ENCODE measurements around the gene AIF1. TPM values are rescaled to one million over a fixed set of nuclear protein-coding genes. Genes with fewer than 3 reads are reported as not detected.
A peak's percentile ranks its signal among the peaks of the same experiment; 100 is the strongest.

Gene AIF1
- total RNA-seq, 1 donor from 2014 or later = 109 TPM

DNA sequence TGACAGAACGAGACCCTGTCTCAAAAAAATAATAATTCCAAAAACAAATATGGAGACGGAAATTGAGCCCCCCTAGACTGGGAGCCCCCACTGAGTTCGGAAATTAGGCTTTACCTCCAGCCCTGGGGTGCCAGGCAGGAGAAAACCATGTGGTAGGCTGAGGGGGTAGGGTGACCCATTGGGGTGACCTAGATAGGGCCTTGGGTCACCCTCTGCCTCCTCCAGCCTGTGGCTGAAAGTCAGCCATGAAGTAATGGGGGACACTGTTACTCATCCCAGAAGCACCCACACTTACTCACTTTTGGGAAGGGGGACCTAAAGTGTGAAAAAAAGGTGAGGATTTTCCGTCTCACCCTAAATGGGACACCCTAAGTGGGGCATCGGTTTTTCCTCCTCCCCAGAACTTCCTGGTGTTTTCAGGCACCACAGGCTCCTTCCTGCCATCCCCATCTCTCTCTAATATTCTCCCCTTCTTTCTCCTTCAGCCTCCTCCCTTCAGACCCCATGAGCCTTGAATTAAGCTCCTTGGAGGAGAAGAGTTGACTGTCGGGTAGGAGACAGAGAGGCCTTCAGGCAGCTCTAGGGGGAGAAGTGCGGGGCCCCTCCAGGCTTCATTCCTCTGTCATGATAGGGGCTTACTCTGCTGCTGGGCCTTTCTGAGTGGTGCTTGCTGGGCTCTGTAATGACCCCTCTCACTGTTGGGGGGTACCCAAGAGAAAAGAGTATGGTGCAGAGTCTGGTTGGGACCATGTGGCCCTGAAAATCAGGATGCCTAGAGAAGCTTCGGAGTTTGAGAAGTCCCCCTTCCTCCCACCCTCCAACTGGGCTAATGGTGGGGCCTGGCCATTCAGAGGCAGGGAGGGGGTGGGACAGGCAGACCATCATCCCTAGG lies 35.2 kb upstream of the AIF1 start:
- ATAC-seq (no peak), DNase-seq (no peak)
- no peak for TF ChIP-seq CTCF (IDR thresholded peaks at IDR 0.05)
- intact Hi-C loops (cut with DNase I) = no loop called here
- Histone ChIP-seq H3K27me3 (ENCODE audit: low read depth) (no peaks in the 10 kb centered on the region), H3K9me3 (no peaks in the 10 kb centered on the region), H3K36me3 (no peaks in the 10 kb centered on the region), H3K4me1 (peaks cover 41% of the 10 kb centered on the region), H3K27ac (peak overlapping the region; percentile 84), H3K4me3 (peak overlapping the region; percentile 79)

DNA sequence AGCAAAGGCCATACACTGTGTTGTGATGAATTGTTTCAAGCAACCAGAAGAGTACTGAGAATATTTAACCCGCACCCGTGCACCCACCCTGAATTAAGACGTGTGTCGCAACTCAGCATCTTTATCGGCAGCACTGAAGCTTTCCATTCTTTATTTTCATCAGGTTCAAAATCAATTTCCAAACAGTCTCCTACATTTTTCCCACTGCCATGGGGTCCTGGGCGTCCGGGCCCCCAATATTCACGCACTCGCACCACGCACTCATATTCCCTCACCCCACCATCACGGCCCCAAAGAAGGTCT lies 34.6 kb upstream of the AIF1 start:
- no peak for DNase-seq
- no peak for ATAC-seq
- peak overlapping the region; percentile 79 for H3K4me3 ChIP-seq
- peaks cover 47% of the 10 kb centered on the region for H3K4me1 ChIP-seq
- no peaks in the 10 kb centered on the region for H3K27me3 ChIP-seq (ENCODE audit: low read depth)
- no peaks in the 10 kb centered on the region for H3K9me3 ChIP-seq
- intact Hi-C loops (cut with DNase I) = no loop called here
- no peak for TF ChIP-seq CTCF (IDR thresholded peaks at IDR 0.05)
- H3K27ac ChIP-seq = peak overlapping the region; percentile 84
- no peaks in the 10 kb centered on the region for H3K36me3 ChIP-seq

DNA sequence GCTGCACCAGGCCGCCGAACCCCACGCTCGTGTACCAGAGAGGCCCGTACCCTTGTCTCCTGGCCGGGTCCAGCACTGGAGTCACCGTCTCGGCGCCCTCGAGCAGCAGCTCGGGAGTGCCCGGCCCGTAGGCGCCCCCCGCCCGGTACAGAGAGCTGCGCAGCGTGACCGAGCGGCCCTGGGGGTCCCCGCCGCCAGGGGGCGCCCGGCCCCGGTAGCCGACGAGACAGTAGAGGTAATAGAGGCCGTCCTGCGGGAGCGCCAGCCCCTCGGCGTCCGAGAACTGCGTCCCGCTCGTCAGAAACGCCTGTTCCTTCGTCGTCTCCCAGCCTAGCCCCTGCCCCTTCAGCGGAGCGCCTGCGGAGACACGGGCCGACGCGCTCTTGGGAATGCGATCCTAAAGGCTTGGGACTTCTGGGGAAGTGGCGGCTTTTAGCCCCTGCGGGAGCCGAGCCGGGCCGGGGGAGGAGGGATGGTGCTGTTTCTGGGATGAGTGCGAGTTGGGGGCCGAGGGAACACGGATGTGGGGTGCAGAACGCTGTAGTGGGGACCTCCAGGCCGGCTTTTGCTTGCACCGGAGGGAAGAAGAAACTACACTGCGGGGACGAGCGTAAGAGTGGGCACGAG lies 34.1 kb upstream of the AIF1 start:
- H3K9me3 ChIP-seq = no peaks in the 10 kb centered on the region
- peak overlapping the region; percentile 79 for H3K4me3 ChIP-seq
- peaks cover 52% of the 10 kb centered on the region for H3K4me1 ChIP-seq
- peak; percentile 99 for TF ChIP-seq CTCF (IDR thresholded peaks at IDR 0.05)
- no peaks in the 10 kb centered on the region for H3K36me3 ChIP-seq
- intact Hi-C loops (cut with DNase I) = no loop called here
- no peaks in the 10 kb centered on the region for H3K27me3 ChIP-seq (ENCODE audit: low read depth)
- peak overlapping the region; percentile 84 for H3K27ac ChIP-seq
- ATAC-seq (peak; percentile 98 to 99), DNase-seq (peak; percentile 94)

GRCh38 chr6:31581434-31582229 lies 33.4 kb upstream of the AIF1 start:
- intact Hi-C loops (cut with DNase I) = no loop called here
- Histone ChIP-seq H3K4me1 (peaks cover 57% of the 10 kb centered on the region), H3K27me3 (ENCODE audit: low read depth) (no peaks in the 10 kb centered on the region), H3K36me3 (no peaks in the 10 kb centered on the region), H3K9me3 (no peaks in the 10 kb centered on the region), H3K4me3 (peak overlapping the region; percentile 79), H3K27ac (peak overlapping the region; percentile 84)
- DNase-seq = no peak
- ATAC-seq = peak; percentile 5 to 13
- no peak for TF ChIP-seq CTCF (IDR thresholded peaks at IDR 0.05)

DNA sequence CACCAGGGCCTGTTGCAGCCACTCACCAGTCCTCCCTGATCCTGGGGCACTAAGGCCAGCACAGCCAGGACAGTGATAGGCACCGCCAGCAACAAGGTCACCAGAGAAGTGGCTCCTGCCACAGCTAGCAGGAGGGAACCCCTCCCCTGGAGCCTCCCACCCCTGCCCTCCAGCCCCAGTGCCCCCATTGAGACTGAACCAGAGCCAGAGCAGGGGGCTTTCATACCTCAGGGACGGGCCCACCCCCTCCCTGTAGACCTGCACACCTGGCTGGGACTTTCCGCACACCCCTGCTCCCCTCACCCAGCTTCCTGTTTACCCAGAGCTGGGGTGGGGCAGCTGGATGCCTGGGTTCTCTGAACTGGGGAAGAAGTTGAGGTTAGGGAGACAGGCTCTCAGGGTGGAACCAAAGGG lies 32.8 kb upstream of the AIF1 start, which contains the start of gene LTB:
TSS of gene LTB (minus strand) at position 195 of the 414 bp plus-strand sequence. CDS start at position 188, 7 bp downstream.
- Histone ChIP-seq H3K4me1 (peaks cover 53% of the 10 kb centered on the region), H3K4me3 (peak within 1 kb of the TSS; percentile 79), H3K9me3 (no peaks in the 10 kb centered on the region), H3K27me3 (ENCODE audit: low read depth) (no peaks in the 10 kb centered on the region), H3K36me3 (no peaks in the 10 kb centered on the region), H3K27ac (peak within 1 kb of the TSS; percentile 84)
- ATAC-seq (no peak), DNase-seq (no peak)
- no peak for TF ChIP-seq CTCF (IDR thresholded peaks at IDR 0.05)
- intact Hi-C loops (cut with DNase I) = no loop called here

Data from lower lobe of right lung (tissue), 2 donors.